Subcutaneous adipose tissue (tissue), 4 donors: ENCODE data around the gene MYO1C. TPM values are rescaled to one million over a fixed set of nuclear protein-coding genes. Genes with fewer than 3 reads are reported as not detected.

Source experiments
- CTCF ChIP-seq: fragments of 450-650 bp; IDR thresholded peaks from one replicate; pipeline ENCODE4 v1.5.1; 2016; ENCODE audit warnings: low read depth, mild to moderate bottlenecking, control low read depth, antibody characterized with exemption, moderate library complexity
- total RNA-seq, 4 donors: library from RNA; depleted of rRNA; stranded (reverse); fragments of >200 nt; gene quantifications; one replicate each; pipeline ENCODE4 v1.1.0, GENCODE V29; 2016

Gene MYO1C
- total RNA-seq, 4 donors from 2014 or later: 197 to 575 (median 261) TPM

GRCh38 chr17:1494203-1494602 is 1.7 kb upstream of the MYO1C start:
- no peak for TF ChIP-seq CTCF

GRCh38 chr17:1493291-1493980 is 950 bp upstream of the MYO1C start:
- no peak for TF ChIP-seq CTCF

DNA sequence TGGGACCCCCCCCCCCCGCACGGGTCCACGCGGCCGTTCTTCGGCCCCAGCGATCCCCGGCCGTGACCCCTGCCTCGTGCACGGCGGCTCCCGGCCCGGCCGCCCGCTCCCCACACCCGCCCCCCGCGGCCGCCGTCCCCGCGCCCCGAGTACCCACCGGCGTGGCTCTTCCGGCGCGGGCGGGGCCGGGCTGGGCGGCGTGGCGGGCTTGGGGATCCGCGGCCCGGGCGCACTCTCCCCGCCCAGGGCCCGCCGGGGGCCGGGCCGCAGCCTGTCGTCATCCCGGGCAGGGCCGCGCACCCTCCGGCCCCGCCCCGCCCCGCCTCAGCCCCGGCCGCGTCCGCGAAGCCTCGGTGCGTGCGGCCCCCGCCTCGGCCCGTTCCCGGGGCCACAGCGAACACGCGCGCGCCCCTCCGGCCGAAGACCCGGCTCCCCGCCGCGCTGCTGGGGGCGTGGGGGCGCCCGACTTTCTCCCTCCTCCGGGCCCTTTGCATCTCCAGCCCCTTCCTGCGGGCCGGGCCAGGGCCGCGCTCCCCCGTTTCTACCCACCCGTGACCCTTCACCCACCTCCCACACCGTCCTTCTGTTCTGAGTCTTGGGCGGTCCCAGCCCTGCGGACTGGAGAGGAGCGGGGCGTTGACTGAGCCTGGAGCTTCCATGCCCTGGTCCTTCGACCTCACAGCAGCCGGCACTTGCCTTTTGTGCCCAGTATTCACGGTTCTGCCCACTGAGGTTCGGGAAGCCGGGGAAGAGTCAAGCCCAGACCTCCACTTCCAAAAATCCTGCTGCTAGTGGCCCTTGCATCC is 840 bp downstream of the MYO1C start:
- TF ChIP-seq CTCF: no peak

DNA sequence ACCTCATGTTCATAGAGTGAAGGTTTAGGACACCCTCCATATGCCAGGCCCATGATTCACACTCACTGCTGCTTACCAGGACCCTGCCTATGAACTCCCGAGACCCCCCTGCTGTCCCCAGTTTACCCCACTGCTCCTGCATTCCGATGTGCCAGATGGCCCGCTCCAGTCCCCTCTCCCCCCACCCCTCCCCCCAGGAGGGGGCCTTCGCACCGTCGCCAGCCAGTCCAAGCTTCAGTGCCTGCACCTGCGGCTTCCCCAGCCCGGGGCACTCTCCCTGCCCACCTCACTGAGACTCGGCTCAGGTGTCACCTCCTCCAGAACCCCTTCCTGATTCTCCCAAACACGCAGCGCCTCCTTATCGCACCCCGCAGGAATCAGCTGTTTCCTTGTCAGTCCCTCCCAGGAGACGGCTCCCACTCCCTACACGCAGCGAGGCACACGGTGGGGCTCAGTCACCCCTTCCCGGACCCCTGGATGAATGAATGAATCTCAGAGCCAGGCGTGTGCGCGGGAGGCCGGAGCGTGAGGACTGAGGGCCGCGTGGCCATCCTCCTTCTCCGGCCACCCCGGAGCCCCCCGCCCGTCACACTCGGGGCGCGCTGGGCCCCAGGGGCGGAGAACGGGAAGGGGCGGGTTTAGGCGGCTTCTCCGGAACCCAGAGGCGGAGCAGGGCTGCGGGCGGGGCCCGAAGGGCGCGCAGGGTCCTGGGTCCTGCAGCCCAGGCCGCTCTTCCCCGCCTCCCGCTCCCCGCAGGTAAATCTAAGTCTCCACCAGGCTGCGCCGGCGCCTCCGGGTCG is 1.6 kb downstream of the MYO1C start:
- TF ChIP-seq CTCF: no peak

GRCh38 chr17:1488826-1489270 is 3.6 kb downstream of the MYO1C start:
- TF ChIP-seq CTCF: no peak

- TF ChIP-seq CTCF: no peak
Observed at GRCh38 chr17:1487939-1488825, 4.3 kb downstream of the MYO1C start.
